IPS-20b (cell line): ENCODE results near the gene VWF.
"Not testable (repeated sequence)": the region's sequence is repeated elsewhere in the genome, so short reads cannot be mapped to it uniquely, and the experiment has no call there.

ENCODE experiments used
- H3K27ac ChIP-seq: one replicate; pipeline ENCODE4 v1.5.1; 2013; ENCODE audit warnings: low read length
- H3K27me3 ChIP-seq: 2 replicates; pipeline ENCODE4 v1.6.1; 2013; ENCODE audit warnings: mild to moderate bottlenecking, low read length, inconsistent platforms; ENCODE audit not compliant: insufficient read depth
- H3K36me3 ChIP-seq: 2 replicates; pipeline ENCODE4 v1.6.1; 2013; ENCODE audit warnings: low read depth, mild to moderate bottlenecking, inconsistent platforms, low read length, moderate library complexity; ENCODE audit not compliant: insufficient read depth
- H3K4me1 ChIP-seq: 2 replicates; pipeline ENCODE4 v1.6.1; 2013; ENCODE audit warnings: mild to moderate bottlenecking, control low read depth, inconsistent platforms, low read length, moderate library complexity; ENCODE audit not compliant: insufficient read depth
- H3K4me3 ChIP-seq: 2 replicates; pipeline ENCODE4 v1.5.1; 2013; ENCODE audit warnings: mild to moderate bottlenecking, low read length, inconsistent platforms
- H3K9ac ChIP-seq: 2 replicates; pipeline ENCODE4 v1.6.1; 2013; ENCODE audit warnings: low read depth, mild to moderate bottlenecking, inconsistent platforms, low read length, moderate library complexity
- H3K9me3 ChIP-seq: 2 replicates; pipeline ENCODE4 v1.6.1; 2013; ENCODE audit warnings: mild to moderate bottlenecking, low read depth, low read length, inconsistent platforms; ENCODE audit not compliant: insufficient read depth

VWF gene

GRCh38 chr12:6020930-6021329 lies 103.5 kb downstream of the VWF start:
- Histone ChIP-seq H3K4me3 (no peak overlapping the region), H3K9me3 (no peaks in the 10 kb centered on the region), H3K27ac (no peak overlapping the region), H3K36me3 (no peaks in the 10 kb centered on the region), H3K4me1 (no peaks in the 10 kb centered on the region), H3K27me3 (no peaks in the 10 kb centered on the region), H3K9ac (no peak overlapping the region)

GRCh38 chr12:6020511-6020910 lies 104.0 kb downstream of the VWF start:
- not testable (repeated sequence) for H3K9ac ChIP-seq, H3K36me3 ChIP-seq, H3K27me3 ChIP-seq, H3K27ac ChIP-seq, H3K9me3 ChIP-seq, H3K4me1 ChIP-seq, H3K4me3 ChIP-seq

DNA sequence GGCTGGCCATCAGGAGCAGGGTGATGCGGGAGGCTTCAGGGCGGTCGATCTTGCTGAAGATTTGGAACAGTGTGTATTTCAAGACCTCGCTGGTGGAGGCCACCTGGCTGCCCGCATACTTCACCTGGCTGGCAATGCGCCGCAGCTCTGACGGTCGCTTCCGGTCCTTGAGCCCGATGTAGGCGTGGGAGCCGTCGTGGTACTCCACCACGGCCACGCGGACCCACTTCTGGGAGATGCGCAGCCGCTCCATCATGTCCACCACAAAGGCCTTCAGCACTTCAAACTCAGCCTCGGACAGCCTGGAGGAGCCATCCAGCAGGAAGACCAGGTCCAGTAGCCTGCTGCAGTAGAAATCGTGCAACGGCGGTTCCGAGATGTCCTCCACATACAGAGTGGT lies 105.2 kb downstream of the VWF start:
- H3K9me3 ChIP-seq, H3K4me1 ChIP-seq, H3K27me3 ChIP-seq, H3K4me3 ChIP-seq, H3K9ac ChIP-seq, H3K36me3 ChIP-seq, H3K27ac ChIP-seq: not testable (repeated sequence)

DNA sequence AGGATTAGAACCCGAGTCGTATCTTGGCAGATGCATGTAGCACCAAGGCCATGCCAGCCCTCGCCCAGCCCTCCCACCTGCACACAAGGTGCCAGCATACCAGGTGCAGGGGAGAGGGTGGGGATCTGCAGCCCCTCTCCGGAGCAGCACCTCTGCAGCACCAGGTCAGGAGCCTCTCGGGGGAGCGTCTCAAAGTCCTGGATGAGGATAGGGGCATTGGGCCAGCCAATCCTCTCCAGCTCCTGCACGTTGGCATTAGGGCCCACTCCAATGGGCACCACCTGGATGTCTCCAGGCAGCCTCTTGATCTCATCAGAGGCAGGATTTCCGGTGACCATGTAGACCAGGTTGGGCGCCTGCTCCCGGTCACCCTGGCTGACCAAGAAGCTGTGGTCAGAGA lies 106.2 kb downstream of the VWF start:
- Histone ChIP-seq H3K9ac (no peak overlapping the region), H3K27ac (no peak overlapping the region), H3K4me1 (no peaks in the 10 kb centered on the region), H3K36me3 (no peaks in the 10 kb centered on the region), H3K4me3 (no peak overlapping the region), H3K9me3 (no peaks in the 10 kb centered on the region), H3K27me3 (no peaks in the 10 kb centered on the region)

DNA sequence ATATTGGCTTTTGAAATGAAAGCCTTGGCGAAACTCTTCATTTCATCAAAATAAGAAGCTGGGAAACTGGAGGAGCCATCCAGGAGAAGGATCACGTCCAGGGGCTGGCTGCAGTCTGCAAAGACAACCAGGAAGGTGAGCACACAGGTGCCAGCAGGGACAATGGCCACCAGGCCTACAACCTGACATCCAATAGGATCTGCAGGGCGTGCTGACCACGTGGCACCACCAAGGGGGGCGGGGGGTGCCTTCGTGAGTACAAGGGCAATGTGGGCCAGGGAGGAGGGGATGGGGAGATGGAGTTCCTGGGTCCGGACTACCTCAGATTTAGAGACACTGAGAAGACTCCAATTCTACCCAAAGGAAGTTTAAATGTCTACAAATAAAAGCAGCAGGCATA lies 107.7 kb downstream of the VWF start:
- no peak overlapping the region for H3K4me3 ChIP-seq
- no peak overlapping the region for H3K27ac ChIP-seq
- no peak overlapping the region for H3K9ac ChIP-seq
- H3K9me3 ChIP-seq = no peaks in the 10 kb centered on the region
- no peaks in the 10 kb centered on the region for H3K36me3 ChIP-seq
- H3K4me1 ChIP-seq = no peaks in the 10 kb centered on the region
- no peaks in the 10 kb centered on the region for H3K27me3 ChIP-seq

DNA sequence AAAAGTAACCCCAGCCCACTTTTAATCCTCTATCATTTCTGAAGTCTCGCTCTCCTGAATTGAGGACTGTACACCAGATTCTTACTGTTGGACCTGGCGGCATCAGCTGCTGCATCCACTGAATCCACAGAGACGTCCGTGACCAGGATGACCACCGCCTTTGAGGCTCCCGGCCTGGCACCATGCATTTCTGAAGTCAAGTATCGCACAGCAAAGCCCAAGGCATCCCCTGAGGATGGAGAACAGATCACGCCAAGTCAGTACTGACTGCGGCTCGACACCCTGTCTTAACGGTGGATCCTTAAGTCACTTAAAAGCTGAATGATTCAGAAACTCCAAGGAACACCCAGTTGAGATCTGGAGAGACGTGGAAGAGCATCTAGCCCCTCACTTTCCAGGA lies 108.5 kb downstream of the VWF start:
- not testable (repeated sequence) for H3K9me3 ChIP-seq, H3K9ac ChIP-seq, H3K27ac ChIP-seq, H3K4me3 ChIP-seq, H3K27me3 ChIP-seq, H3K4me1 ChIP-seq, H3K36me3 ChIP-seq

DNA sequence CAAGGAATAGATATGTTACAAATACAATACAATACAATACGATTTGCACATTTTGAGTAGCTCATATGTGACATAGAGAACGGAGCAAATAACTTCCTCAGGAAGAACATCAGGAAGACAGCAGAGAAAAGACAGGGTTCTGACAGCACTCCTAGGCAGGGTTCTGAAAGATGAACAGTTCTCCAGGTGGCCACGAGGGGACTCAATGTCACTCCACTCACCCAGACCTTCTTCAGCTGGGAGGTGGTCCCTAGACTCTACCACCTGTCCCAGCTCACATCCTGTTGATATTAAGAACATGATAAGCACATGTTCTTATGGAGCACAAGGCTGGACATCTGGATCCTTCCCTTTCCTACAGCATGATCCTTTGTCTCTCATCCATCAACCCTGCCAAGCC lies 109.2 kb downstream of the VWF start:
- not testable (repeated sequence) for H3K27ac ChIP-seq, H3K4me1 ChIP-seq, H3K9ac ChIP-seq, H3K4me3 ChIP-seq, H3K9me3 ChIP-seq, H3K27me3 ChIP-seq, H3K36me3 ChIP-seq

GRCh38 chr12:6010631-6011350 lies 113.7 kb downstream of the VWF start:
- not testable (repeated sequence) for H3K4me3 ChIP-seq, H3K9ac ChIP-seq, H3K27me3 ChIP-seq, H3K4me1 ChIP-seq, H3K36me3 ChIP-seq, H3K9me3 ChIP-seq, H3K27ac ChIP-seq

- H3K9ac ChIP-seq = no peak overlapping the region
- no peaks in the 10 kb centered on the region for H3K27me3 ChIP-seq
- H3K4me1 ChIP-seq = no peaks in the 10 kb centered on the region
- H3K27ac ChIP-seq = no peak overlapping the region
- H3K9me3 ChIP-seq = no peaks in the 10 kb centered on the region
- no peak overlapping the region for H3K4me3 ChIP-seq
- H3K36me3 ChIP-seq = no peaks in the 10 kb centered on the region
These were observed 127.2 kb downstream of the VWF start for GRCh38 chr12:5997260-5997659.

DNA sequence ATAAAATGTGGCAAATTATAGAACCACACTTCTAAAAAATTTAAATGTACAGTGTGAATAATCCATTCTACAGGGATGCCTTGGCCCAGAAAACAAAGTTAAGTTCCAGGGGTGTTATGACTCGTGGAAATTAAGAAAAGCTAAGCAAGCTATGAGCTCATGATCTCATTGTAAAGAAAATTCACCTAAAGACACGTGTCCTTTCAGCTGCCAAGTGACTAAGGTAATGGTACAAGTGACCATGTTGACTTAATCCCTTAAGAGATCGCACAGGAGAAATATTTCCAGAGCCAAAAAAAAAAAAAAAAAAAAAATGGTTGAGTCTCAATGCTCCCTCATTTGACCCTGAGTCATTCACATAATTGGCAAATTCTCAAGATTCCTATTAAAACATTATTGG lies 128.0 kb downstream of the VWF start:
- H3K36me3 ChIP-seq = no peaks in the 10 kb centered on the region
- no peak overlapping the region for H3K27ac ChIP-seq
- H3K4me1 ChIP-seq = no peaks in the 10 kb centered on the region
- H3K4me3 ChIP-seq = no peak overlapping the region
- H3K27me3 ChIP-seq = no peaks in the 10 kb centered on the region
- H3K9me3 ChIP-seq = no peaks in the 10 kb centered on the region
- H3K9ac ChIP-seq = no peak overlapping the region

DNA sequence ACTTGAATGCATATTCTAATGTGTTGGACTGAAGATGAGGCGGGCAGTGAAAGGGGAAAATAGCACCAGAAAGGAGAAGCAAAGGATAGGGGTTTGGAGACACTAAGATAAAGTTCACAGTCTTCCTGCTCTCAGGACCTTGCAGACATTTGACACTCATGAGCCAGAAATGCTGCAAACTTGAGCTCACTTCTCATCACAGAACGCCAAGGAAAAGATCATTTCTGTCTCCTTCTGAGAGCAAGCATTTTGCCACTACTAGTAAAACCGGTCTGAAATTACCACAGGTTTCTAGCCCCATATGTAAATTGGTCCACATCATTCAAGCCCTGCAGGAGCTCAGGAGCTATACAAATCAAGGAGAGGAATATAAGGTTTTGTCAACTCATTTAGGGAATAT lies 134.8 kb downstream of the VWF start:
- H3K9ac ChIP-seq = no peak overlapping the region
- H3K4me1 ChIP-seq = peaks cover 13% of the 10 kb centered on the region; the same call in 1 of the 2 replicates
- no peaks in the 10 kb centered on the region for H3K27me3 ChIP-seq
- H3K9me3 ChIP-seq = no peaks in the 10 kb centered on the region
- no peaks in the 10 kb centered on the region for H3K36me3 ChIP-seq
- H3K4me3 ChIP-seq = no peak overlapping the region
- no peak overlapping the region for H3K27ac ChIP-seq

DNA sequence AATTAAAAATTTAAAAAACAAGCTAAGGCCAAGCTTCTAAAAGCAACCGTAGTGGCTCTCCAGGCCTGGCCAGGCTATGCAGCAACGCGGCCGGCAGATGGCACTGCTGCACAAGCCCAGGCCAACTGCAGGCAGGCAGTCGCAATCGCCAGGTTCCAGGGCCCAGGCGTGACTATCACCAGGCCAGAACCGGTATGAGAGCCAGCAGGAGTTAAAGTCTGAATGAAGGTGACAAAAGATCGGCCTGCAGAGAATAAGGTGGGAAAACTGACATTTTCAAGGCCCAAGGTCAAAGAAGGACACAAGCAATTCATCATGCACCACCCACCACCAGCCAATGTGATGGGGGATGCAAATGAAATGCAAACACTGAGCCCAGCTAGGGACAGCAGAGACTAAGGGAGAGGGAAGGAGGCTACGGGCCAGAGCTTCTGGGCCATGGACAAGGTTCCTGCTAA lies 135.8 kb downstream of the VWF start:
- no peak overlapping the region for H3K27ac ChIP-seq
- H3K9ac ChIP-seq = peak overlapping the region; percentile 43; the same call in 1 of the 2 replicates
- no peak overlapping the region for H3K4me3 ChIP-seq
- H3K36me3 ChIP-seq = no peaks in the 10 kb centered on the region
- H3K4me1 ChIP-seq = peaks cover 13% of the 10 kb centered on the region; the same call in 1 of the 2 replicates
- H3K27me3 ChIP-seq = no peaks in the 10 kb centered on the region
- H3K9me3 ChIP-seq = no peaks in the 10 kb centered on the region
